Astrocyte (in vitro differentiated cells and primary cell): ENCODE data around the gene IER5L. TPM values are rescaled to one million over a fixed set of nuclear protein-coding genes. Genes with fewer than 3 reads are reported as not detected.

ENCODE experiments used
- DNase-seq: peaks from one replicate; pipeline ENCODE4 v3.0.0-alpha.2; 2010; ENCODE audit warnings: low read depth
- FAIRE-seq: peaks from 2 replicates; lab custom pipeline; 2011; peaks lifted over from hg19 to GRCh38; lab: Jason Lieb, UNC
- H2AFZ ChIP-seq: 2 replicates; pipeline ENCODE4 v1.6.0; 2012; ENCODE audit warnings: low read depth, low read length, inconsistent platforms
- H3K27ac ChIP-seq: 2 replicates; pipeline ENCODE4 v1.5.1; 2011; ENCODE audit warnings: low read depth, low read length, inconsistent platforms
- H3K27me3 ChIP-seq: 2 replicates; pipeline ENCODE4 v1.6.0; 2011; ENCODE audit warnings: low read length, inconsistent platforms; ENCODE audit not compliant: insufficient read depth
- H3K36me3 ChIP-seq: 2 replicates; pipeline ENCODE4 v1.5.1; 2011; ENCODE audit warnings: low read length, inconsistent platforms; ENCODE audit not compliant: insufficient read depth
- H3K4me1 ChIP-seq: 2 replicates; pipeline ENCODE4 v1.5.1; 2011; ENCODE audit warnings: low read length, inconsistent platforms; ENCODE audit not compliant: insufficient read depth
- H3K4me2 ChIP-seq: 2 replicates; pipeline ENCODE4 v1.6.0; 2012; ENCODE audit warnings: low read length, inconsistent platforms
- H3K4me3 ChIP-seq: 2 replicates; pipeline ENCODE4 v1.5.1; 2011; ENCODE audit warnings: low read depth, mild to moderate bottlenecking, low read length, inconsistent platforms; ENCODE audit not compliant: insufficient read depth
- H3K79me2 ChIP-seq: 2 replicates; pipeline ENCODE4 v1.6.0; 2012; ENCODE audit warnings: mild to moderate bottlenecking, low read length, inconsistent platforms; ENCODE audit not compliant: insufficient read depth
- H3K9ac ChIP-seq: 2 replicates; pipeline ENCODE4 v1.6.0; 2012; ENCODE audit warnings: mild to moderate bottlenecking, low read length, inconsistent platforms
- H3K9me3 ChIP-seq: 2 replicates; pipeline ENCODE4 v1.5.1; 2012; ENCODE audit warnings: low read depth, mild to moderate bottlenecking, low read length, inconsistent platforms; ENCODE audit not compliant: insufficient read depth
- H4K20me1 ChIP-seq: 2 replicates; pipeline ENCODE4 v1.6.0; 2012; ENCODE audit warnings: low read length, inconsistent platforms; ENCODE audit not compliant: insufficient read depth
- H3K27ac Mint-ChIP-seq: one replicate; pipeline ENCODE4 v1.8.0; 2021; ENCODE audit warnings: mild to moderate bottlenecking, mixed read lengths; ENCODE audit not compliant: unreplicated experiment
- H3K27me3 Mint-ChIP-seq: one replicate; pipeline ENCODE4 v1.8.0; 2021; ENCODE audit warnings: low read depth, mixed read lengths; ENCODE audit not compliant: unreplicated experiment
- H3K36me3 Mint-ChIP-seq: one replicate; pipeline ENCODE4 v1.8.0; 2021; ENCODE audit warnings: low read depth, mixed read lengths; ENCODE audit not compliant: unreplicated experiment
- H3K4me1 Mint-ChIP-seq: one replicate; pipeline ENCODE4 v1.8.0; 2021; ENCODE audit warnings: low read depth, mixed read lengths; ENCODE audit not compliant: unreplicated experiment
- H3K4me3 Mint-ChIP-seq: one replicate; pipeline ENCODE4 v1.8.0; 2021; ENCODE audit warnings: mild to moderate bottlenecking, moderate library complexity, mixed read lengths; ENCODE audit not compliant: unreplicated experiment
- H3K9me3 Mint-ChIP-seq: one replicate; pipeline ENCODE4 v1.8.0; 2021; ENCODE audit warnings: mild to moderate bottlenecking, mixed read lengths; ENCODE audit not compliant: unreplicated experiment
- EZH2 ChIP-seq: IDR thresholded peaks from 2 replicates; pipeline ENCODE4 v1.6.1; 2012; ENCODE audit warnings: mild to moderate bottlenecking, low read length, inconsistent platforms; ENCODE audit not compliant: insufficient read depth
- total RNA-seq: library from RNA; stranded (reverse); gene quantifications from 2 replicates; pipeline ENCODE4 v1.2.1, GENCODE V29; 2021
- TF ChIP-seq, protein P1 (sequence below): IDR thresholded peaks from 2 replicates; pipeline ENCODE4 v1.5.1; 2011; ENCODE audit warnings: low read depth, mild to moderate bottlenecking, inconsistent platforms, low read length, moderate library complexity; ENCODE audit not compliant: insufficient read depth

The IER5L gene
- total RNA-seq, 1 donor from 2014 or later, result 47.0 TPM

DNA sequence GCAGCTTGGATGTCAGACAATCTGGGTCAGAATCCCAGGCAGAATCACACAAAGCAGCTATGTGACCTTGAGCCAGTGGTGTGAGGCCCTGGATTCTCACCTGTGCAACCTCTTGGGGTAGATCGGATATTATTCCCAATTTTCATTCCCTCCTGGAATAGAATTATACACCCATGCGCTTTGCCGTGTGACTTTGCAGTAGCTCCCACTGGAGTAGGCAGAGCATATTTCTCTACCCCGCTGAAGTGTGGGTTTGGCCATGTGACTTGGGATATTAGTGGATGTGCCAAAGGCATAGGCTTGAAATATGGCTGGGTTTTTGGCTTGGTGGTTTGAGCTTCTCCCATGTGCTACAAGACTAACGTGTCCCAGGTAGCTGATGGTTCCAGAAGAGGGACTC, 35.5 kb upstream of the IER5L start:
- no peaks in the 10 kb centered on the region for H3K4me1 ChIP-seq
- TF ChIP-seq, protein P1, sequence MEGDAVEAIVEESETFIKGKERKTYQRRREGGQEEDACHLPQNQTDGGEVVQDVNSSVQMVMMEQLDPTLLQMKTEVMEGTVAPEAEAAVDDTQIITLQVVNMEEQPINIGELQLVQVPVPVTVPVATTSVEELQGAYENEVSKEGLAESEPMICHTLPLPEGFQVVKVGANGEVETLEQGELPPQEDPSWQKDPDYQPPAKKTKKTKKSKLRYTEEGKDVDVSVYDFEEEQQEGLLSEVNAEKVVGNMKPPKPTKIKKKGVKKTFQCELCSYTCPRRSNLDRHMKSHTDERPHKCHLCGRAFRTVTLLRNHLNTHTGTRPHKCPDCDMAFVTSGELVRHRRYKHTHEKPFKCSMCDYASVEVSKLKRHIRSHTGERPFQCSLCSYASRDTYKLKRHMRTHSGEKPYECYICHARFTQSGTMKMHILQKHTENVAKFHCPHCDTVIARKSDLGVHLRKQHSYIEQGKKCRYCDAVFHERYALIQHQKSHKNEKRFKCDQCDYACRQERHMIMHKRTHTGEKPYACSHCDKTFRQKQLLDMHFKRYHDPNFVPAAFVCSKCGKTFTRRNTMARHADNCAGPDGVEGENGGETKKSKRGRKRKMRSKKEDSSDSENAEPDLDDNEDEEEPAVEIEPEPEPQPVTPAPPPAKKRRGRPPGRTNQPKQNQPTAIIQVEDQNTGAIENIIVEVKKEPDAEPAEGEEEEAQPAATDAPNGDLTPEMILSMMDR, result no peak
- no peak for TF ChIP-seq EZH2
- no peak overlapping the region for H3K27ac ChIP-seq
- no peak overlapping the region for H2AFZ ChIP-seq
- Mint-ChIP-seq H3K36me3 (peaks cover 4% of the 10 kb centered on the region), H3K4me1 (no peaks in the 10 kb centered on the region), H3K27me3 (peaks cover 2% of the 10 kb centered on the region), H3K27ac (no peak overlapping the region), H3K4me3 (no peak overlapping the region), H3K9me3 (no peaks in the 10 kb centered on the region)
- no peak for DNase-seq
- H3K9me3 ChIP-seq, result no peaks in the 10 kb centered on the region
- no peaks in the 10 kb centered on the region for H3K27me3 ChIP-seq
- no peak overlapping the region for H3K4me2 ChIP-seq
- H3K79me2 ChIP-seq, result no peaks in the 10 kb centered on the region
- H4K20me1 ChIP-seq, result no peaks in the 10 kb centered on the region
- no peak overlapping the region for H3K9ac ChIP-seq
- H3K36me3 ChIP-seq, result no peaks in the 10 kb centered on the region
- H3K4me3 ChIP-seq, result no peak overlapping the region
- no peak for FAIRE-seq

DNA sequence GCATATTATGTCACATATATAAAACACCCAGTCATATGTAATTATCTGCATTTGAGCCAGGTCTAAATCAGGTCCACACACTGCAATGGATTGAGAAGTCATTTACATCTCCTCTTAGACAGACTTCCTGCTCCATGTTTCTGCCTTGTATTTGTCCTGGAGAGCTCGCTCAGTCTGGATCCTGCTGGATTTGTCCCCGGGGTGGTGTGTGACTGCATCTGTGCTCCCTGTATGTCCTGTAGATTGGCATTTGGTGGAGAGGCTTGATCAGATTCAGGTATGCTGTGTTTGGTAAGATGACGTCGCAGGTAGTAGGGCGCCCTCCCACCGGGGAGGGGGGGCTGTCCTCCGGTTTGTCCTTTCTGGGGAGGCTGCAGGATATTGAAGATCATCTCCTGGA, 33.6 kb upstream of the IER5L start:
- no peaks in the 10 kb centered on the region for H3K27me3 ChIP-seq
- no peak overlapping the region for H3K9ac ChIP-seq
- H3K27me3 Mint-ChIP-seq, result peaks cover 7% of the 10 kb centered on the region
- H3K27ac Mint-ChIP-seq, result no peak overlapping the region
- H3K4me2 ChIP-seq, result no peak overlapping the region
- TF ChIP-seq, protein P1, result no peak
- TF ChIP-seq EZH2, result no peak
- no peaks in the 10 kb centered on the region for H3K4me1 ChIP-seq
- H4K20me1 ChIP-seq, result no peaks in the 10 kb centered on the region
- no peaks in the 10 kb centered on the region for H3K4me1 Mint-ChIP-seq
- no peak for DNase-seq
- no peak for FAIRE-seq
- H2AFZ ChIP-seq, result no peak overlapping the region
- no peaks in the 10 kb centered on the region for H3K36me3 ChIP-seq
- H3K36me3 Mint-ChIP-seq, result peaks cover 4% of the 10 kb centered on the region
- H3K9me3 ChIP-seq, result no peaks in the 10 kb centered on the region
- no peak overlapping the region for H3K4me3 Mint-ChIP-seq
- H3K9me3 Mint-ChIP-seq, result no peaks in the 10 kb centered on the region
- H3K79me2 ChIP-seq, result no peaks in the 10 kb centered on the region
- no peak overlapping the region for H3K27ac ChIP-seq
- no peak overlapping the region for H3K4me3 ChIP-seq

DNA sequence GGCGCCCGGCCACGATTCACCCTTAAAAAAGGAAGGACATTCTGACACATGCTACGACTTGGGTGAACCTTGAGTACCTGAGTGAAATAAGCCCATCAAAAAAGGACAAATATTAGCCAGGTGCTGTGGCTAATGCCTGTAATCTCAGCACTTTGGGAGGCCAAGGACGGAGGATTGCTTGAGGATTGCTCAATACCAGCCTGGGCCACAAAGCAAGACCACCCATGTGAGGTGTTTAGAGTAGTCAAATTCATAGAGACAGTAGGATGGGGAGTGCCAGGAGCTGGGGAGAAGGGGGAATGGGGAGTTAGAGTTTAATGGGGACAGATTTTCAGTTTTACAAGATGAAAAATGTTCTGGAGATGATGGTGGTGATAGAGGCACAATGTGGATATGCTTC, 32.1 kb upstream of the IER5L start:
- Mint-ChIP-seq H3K27me3 (peaks cover 12% of the 10 kb centered on the region), H3K27ac (no peak overlapping the region), H3K9me3 (no peaks in the 10 kb centered on the region), H3K4me3 (no peak overlapping the region), H3K4me1 (no peaks in the 10 kb centered on the region), H3K36me3 (peaks cover 1% of the 10 kb centered on the region)
- Histone ChIP-seq H3K27ac (no peak overlapping the region), H3K4me2 (no peak overlapping the region), H3K9me3 (no peaks in the 10 kb centered on the region), H2AFZ (no peak overlapping the region), H3K27me3 (no peaks in the 10 kb centered on the region), H3K9ac (no peak overlapping the region), H3K36me3 (no peaks in the 10 kb centered on the region), H3K4me1 (no peaks in the 10 kb centered on the region), H3K79me2 (no peaks in the 10 kb centered on the region), H3K4me3 (no peak overlapping the region), H4K20me1 (no peaks in the 10 kb centered on the region)
- no peak for FAIRE-seq
- no peak for DNase-seq
- TF ChIP-seq, protein P1, result no peak
- no peak for TF ChIP-seq EZH2
